ENCODE data around the gene ALOX15. TPM values are rescaled to one million over a fixed set of nuclear protein-coding genes. Genes with fewer than 3 reads are reported as not detected.
"Not testable (repeated sequence)": the region's sequence is repeated elsewhere in the genome, so short reads cannot be mapped to it uniquely, and the experiment has no call there.

Gene ALOX15
- polyA plus RNA-seq, 1 donor = 0.25 TPM

DNA sequence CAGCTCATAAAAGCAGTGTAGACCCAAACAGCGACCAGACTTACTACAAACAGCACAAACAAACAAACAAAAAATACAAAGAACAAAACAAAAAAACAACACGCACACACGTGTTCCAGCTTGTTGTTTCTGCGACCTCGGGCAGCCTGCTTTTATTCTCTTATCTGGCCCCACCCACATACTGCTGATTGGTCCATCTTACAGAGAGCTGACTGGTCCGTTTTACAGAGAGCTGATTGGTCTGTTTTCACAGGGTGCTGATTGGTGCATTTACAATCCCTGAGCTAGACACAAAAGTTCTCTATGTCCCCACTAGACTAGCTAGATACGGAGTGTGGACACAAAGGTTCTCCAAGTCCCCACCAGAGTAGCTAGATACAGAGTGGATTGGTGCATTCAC lies 14.5 kb upstream of the ALOX15 start:
- DNase-seq = not testable (repeated sequence)

- no peak for DNase-seq
Observed at GRCh38 chr17:4652997-4653396, 11.5 kb upstream of the ALOX15 start.

DNA sequence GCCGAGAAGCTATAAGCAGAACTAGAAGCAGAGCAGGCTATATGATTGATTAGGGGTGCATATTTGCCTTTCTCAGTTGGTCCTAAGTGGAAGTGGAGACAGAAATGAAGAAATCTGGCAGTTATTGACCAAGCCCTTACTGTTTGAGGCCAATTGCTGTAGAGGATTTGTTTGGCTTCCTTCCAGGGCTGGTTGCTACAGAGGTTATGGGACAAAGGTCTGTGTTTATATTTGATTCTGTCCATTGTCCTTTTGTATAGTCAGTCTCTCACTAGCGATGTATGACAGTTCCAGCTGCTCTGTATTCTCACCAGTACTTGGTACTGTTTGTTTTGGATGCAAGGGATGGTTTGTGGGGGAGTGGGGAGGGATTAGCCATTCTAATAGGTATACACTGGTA lies 7.3 kb upstream of the ALOX15 start:
- DNase-seq = no peak

GRCh38 chr17:4645642-4646041 lies 4.2 kb upstream of the ALOX15 start:
- DNase-seq = no peak

DNA sequence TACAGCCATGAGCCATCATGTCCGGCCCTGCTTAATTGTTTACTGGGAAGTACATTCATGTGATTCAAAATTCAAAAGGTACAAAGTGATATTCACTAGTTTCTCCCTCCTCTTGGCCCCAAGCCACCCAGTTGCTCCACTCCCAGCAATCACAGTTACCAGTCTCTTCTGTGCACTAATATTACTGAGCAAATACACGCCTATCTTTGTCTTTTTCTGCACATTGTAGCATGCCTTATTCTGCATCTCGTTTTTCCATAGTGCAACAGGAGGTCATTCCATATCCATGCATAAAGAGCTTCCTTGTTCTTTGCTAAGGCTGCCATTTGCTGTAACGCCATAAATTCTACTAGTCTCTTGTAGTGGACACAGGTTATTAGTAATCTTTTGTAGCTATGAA lies 2.2 kb upstream of the ALOX15 start:
- DNase-seq = no peak

GRCh38 chr17:4642286-4642685 lies 808 bp upstream of the ALOX15 start:
- DNase-seq = no peak

- not testable (repeated sequence) for DNase-seq
Observed at GRCh38 chr17:4640569-4641188, 799 bp downstream of the ALOX15 start.

- DNase-seq = not testable (repeated sequence)
Observed at GRCh38 chr17:4639301-4640059, 2.0 kb downstream of the ALOX15 start.

GRCh38 chr17:4638766-4639165 lies 2.7 kb downstream of the ALOX15 start:
- DNase-seq = not testable (repeated sequence)

DNA sequence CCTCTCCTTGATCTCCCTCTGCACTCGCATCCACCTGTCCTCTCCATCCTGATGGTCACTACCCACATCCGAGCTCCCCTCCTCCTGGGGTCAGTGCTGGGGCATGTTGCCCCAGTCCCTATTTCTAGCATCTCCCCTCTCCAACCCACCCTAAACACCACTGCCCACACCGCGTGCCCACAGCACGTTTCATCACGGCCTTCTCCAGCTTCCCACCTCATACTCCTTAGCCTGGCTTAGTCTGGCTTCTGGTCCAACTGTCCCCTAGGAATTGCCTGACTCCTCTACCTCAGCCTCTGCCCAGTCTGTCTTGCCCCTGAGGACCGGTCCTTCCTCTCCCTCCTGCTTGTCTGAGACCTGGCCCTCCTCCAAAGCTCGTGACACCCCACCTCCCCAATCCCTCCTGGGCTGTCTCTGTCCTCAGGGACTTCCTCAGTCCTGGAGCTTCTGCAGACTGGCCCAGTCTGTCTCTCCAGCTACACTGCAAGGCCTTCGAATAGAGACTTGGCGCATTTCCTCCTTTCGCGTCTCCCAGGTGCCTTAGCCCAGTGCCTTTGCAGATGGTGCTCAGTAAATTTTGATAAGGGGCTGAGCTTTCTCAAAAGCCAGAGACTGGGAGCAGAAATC lies 4.9 kb downstream of the ALOX15 start:
- DNase-seq = no peak

DNA sequence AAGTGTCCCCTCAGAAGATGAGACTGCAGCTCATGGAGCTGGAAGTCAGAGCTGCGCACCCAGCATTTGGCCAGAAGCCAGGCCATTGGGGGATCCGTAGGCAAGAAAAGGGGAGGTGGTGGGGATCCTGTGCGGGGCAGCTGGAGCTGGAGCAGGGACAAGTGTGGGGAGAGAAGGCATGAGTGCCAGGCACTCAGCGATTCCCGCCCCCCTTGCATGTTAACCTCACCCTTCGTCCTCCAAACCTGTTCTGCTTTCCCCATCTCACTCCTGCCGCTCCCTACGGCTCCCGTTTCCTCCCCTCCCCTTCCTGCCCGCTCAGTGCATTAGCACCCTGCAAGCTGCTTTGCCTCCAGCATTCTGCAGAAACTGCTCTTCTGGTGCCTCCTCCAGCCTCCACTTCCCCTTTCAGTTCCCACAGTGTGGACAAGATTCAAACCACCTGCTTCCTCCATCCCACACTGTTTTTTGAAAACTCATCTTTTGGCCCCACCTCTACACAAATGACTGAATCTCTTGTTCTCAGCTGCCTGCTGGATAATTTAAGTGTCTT lies 5.6 kb downstream of the ALOX15 start:
- no peak for DNase-seq

GRCh38 chr17:4634976-4635375 lies 6.5 kb downstream of the ALOX15 start:
- DNase-seq = no peak

- DNase-seq = no peak
Observed at GRCh38 chr17:4633643-4634042, 7.8 kb downstream of the ALOX15 start.

DNA sequence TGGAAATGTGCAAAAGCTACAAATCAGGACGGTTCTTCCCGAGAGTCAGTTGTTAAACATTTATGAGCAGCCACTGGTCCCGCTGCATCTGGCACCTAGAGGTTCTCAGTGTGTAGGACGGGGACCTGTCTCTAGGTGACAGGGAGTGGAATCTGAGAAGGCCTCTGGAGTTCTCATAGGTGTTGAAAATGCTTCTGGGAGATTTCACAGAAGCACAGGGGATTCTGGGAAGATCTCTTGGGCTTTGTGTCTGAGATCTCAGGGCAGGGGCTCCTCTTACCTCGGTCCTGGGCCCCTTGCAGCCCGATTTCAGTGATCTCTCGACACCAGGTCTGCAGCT lies 8.9 kb downstream of the ALOX15 start:
- DNase-seq = no peak

DNA sequence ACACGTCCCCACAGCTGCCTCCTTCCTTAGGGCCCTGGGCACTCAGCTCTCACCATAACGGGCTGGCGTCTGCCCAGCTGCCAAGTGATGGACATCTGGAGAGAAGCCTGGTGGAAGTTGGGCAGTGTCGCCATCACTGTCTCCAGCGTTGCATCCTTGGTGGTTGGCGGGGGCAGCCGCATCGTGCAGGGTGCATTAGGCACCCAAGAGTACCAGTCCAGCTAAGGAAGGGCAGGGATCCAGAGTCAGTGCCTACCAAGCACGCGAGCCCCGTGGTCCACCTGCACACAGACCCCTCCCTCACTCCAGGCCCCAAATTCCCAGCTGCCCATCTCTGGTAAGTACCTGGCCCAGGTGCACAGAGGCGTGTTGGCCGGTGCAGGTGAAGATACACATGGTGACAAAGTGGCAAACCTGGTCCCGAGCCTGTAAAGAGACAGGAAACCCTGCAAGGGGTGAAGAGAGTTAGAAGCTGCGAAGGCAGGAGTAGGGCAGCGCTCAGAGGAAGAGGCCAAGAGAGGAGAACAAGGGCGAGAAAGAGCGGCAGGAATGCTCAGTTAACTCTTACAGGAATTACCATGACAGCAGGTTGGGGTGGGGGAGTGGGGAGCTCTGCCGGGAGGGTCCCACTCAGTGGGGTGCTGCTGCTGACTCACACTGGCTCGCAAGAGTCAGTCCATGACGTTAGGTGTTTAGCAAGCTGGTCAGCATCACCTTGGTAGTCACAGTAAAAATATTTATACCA lies 9.5 kb downstream of the ALOX15 start:
- DNase-seq = no peak

DNA sequence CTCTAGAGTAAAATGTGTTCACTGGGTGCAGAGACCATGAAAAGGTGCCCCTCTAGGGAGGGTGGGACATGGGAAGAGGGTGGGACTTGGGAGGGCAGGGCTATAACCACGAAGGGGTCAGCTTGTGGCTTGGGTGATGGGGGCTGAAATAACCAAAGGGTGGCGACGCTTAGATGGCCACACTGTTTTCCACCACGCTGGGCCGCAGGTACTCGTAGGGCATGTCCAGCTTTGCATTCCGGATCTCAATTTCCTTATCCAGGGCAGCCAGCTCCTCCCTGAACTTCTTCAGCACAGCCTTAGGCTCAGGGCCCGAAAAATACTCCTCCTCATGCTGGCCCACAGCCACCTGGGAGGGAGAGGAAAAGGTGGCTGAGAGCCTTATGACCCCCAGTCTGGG lies 10.0 kb downstream of the ALOX15 start:
- no peak for DNase-seq

- no peak for DNase-seq
Observed at GRCh38 chr17:4626734-4627256, 14.7 kb downstream of the ALOX15 start.

GRCh38 chr17:4625181-4625617 lies 16.3 kb downstream of the ALOX15 start:
- DNase-seq = peak; percentile 71

- not testable (repeated sequence) for DNase-seq
Observed at GRCh38 chr17:4624451-4624911, 17.0 kb downstream of the ALOX15 start.

DNA sequence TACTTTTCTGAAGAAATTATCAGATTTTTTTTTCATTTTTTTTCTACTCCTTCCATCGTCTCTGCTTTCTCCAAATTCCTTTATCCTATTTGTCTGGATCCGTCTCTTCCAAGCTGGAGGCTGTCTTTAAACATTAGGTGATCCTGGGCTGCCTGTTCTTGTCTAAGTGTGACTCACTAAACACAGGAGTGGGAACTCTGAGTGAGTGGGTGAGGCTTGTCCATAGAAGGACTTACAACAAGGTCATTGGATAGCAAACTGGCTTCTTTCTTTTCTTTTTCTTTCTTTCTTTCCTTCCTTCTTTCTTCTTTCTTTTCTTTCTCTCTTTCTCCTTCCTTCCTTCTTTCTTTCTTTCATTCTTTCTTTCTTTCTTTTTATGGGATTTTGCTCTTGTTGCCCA lies 18.2 kb downstream of the ALOX15 start:
- no peak for DNase-seq

DNA sequence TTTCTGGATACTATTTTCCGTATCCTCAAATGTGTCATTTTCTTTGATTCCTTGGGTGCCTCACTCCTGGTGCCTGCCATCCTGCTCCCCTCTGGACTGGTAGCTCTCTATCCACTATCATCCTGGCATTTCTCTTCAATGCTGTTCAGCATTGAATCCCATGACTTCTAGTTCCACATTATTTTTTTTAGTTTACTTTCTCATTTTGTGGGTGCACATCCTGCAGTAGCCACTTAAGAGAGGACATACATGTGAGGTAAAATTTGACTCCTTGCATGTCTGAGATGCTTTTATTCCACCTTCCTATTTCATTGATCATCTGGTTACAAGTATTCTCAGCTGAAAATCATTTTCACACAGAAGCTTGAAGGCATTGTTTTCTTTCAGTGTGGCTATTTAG lies 19.1 kb downstream of the ALOX15 start:
- no peak for DNase-seq

- DNase-seq = no peak
Observed at GRCh38 chr17:4620531-4621101, 20.9 kb downstream of the ALOX15 start.

Measured in left kidney (tissue), 2 donors.